Stimulated activated CD4-positive, alpha-beta T cell treated with anti-CD3 and anti-CD28 coated beads, Interleukin-15, amount 100 ng/mL, for 24 hours (primary cell): ENCODE measurements around the gene HIRA.

ENCODE experiments used
- DNase-seq: peaks from one replicate; pipeline ENCODE4 v3.0.0-alpha.2; 2020

The HIRA gene

DNA sequence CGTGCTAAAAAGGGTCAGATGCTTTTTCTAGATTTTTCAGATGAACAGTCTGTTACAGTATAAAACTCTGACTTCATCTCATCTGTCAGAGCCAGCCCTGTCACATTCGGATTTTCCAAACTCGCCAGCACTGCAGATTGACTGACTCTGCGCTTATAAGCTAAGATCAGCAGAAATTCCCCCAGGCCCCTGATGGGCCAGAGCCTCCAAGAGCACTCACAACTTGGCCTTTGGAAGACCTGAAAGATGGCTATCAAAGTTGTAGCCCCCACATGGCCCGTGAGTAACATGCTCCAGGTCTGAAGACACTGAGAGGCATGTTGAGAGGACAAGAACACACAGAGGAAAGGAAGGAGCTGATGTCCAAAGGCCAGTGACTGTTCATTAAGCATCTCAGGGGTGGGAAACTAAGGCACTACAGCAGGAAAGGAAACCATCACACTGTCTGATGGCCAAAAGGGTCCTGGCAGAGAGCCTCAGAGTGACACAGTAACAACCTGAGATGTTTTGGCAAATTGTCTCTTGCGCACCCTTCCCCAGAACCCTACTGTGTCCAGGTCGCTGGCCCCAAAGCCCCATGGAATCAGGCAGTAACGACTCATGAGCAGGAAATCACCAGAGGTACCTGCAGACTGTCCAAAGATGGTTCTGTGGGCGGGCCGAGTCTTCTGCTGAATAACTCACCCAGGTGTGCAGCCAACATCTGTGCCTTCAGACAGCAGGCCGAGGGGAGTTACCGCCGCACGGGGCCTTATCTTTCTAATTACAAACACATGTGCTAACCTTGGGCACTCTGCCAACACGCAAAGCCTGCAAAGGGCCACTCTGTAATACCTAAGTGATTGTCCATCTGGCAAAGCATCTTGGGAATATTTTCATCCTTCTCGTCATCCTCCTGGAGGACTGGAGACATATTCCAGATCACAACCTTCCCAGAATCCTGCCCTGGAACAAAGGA, 23.6 kb downstream of the HIRA start:
- DNase-seq = no peak

DNA sequence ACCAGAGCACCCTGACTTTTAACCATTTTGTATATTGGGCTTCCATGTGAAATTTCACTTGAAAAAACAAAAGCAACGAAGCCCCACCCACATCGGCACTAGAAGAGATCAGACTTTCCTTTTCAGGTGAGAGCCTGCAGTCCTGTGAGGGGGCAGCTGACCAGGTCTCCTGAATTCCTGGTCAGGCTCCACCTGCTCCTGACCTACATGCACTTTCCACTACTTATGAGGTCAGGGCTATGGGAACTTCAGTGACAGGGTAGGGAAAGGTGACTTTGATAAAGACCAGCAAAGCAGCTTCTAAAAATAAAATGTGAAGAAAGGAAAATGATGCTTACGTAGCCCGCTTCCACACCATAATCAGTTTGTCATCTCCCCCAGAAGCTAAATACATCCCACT, 24.7 kb downstream of the HIRA start:
- no peak for DNase-seq

DNA sequence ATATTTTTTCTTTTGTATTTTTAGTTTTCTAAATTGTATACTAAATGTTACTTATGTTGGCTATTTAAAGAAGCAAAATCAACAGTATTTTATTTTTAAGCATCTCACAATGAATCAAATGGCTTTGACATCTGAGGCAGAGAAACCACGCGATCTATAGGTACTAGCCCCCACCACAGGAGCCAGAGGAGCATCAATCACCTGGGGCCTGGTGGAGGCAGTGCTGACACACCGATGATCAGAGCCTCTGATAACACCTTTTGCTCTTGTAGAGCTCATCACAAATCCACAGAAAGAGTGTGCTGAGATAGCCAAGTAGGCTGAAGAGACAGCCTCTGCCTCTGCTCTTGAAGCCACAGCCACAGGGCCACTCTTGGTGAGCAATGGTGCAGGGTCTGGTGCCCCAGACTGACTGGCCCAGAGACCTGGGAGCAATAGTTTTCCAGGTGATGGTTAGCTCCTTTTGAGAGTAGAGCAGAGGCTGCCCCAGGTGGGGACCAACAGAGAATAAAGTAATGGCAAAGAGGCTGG, 25.2 kb downstream of the HIRA start:
- DNase-seq = no peak

DNA sequence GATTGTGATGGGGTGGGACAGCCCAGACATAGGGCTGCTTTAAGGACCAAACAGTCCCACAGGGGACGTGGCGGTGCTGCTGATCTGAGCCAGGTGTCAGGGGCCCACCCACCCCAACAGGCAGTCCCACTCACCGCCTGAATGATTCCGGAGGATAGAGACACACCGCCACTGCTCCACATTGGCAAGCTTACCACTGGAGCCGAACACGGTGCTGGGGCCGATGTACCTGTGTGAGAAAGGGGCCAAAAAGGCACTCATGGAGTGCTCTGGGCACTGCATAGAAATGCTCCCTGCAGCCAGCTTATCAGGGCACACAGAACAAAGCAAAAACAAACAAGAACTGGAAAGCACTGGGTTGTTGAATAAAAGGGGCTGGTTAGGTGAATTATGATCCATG, 25.9 kb downstream of the HIRA start:
- no peak for DNase-seq

DNA sequence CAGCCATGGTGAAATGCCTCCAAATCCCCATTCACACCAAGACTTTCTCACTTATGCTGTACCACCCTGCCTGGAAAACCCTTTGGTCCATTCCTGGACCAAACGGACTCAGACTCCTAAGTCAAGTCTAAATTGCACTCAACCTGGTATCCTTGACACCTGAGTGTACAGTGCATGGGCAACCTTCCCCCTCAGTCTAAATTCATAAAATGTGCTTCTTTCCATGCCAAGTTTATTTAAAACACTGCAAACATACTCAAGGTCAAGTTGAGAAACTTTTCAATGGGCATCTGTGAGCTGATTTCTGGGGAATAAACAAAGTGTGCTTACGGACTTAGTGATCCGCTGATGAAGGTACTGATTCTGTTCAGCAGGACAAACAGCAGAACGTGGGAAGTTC, 26.4 kb downstream of the HIRA start:
- DNase-seq = no peak

DNA sequence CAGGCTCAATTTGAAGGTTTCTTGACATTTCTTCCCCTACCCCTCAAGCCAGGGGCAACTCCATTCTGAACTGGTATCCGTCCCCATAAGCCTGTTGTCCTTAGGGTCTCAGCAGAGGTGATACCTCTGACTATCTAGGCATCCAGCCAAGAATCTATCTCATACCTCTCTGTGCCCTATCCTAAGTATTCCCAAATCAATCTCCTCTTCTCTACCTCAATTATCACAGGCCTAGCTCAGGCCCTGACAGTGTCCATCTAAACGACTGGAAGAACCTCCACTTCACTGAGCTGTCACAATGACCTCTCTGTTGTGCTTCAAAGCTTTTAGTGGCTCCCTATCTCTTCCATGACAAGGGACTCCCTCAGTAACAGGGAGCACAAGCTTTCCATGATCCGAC, 26.9 kb downstream of the HIRA start:
- DNase-seq = no peak

DNA sequence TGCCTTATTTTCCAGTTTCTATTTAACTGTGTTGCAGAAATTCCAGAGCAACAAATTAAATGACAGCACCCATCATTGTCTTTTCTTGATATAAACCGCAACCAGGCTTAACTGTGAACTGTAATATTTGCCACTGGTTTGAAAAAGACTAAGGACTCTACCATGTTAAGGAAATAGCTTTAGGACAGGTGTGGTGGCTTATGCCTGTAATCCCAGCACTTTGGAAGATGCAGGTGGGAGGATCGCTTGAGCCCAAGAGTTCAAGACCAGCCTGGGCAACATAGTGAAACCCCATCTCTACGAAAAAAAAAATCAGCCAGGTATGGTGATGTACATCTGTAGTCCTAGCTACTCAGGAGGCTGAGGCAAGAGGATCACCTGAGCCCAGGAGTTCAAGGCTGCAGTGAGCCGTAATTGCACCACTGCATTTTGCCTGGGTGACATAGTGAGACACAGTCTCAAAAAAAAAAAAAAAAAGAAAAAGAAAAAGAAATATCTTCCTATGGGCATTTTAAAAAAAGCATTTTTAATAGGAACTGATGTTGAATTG, 28.8 kb downstream of the HIRA start:
- DNase-seq = no peak

DNA sequence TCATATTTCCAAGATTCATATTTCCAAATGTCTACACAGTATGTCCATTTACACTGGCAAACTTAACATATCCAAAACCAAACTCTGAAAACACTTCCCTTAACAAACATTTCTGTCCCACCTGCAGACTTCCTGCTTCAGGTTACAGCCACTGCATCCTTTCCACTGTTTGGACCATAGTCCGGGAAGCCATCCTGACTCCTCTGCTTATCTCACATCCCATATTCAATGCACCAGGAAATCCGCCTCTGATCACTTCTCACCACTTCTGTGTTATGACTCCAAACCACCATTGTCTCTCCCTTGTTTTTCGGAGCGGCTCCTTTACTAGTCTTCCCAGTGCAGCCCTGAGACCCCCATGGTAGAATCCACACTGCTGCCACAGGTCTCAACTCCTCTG, 30.1 kb downstream of the HIRA start:
- no peak for DNase-seq

DNA sequence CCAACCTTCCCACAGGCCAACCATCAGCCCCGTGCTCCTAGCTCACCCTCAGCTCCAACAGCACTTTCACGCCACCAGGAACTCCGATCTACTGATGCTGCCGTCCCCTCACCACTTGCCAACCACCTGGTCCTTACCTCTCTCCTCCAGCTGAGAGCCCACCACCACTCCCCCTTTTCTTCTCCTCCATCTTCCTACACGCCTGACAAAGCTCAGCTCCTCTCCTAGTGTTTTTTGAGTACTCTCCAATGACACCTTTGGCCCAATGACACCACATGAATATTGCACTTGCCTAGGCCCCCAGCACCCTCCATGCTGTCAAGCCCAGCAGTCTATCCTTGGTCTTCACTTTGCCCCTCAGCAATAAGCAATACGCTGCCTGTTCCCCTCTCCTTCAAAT, 30.7 kb downstream of the HIRA start:
- no peak for DNase-seq

DNA sequence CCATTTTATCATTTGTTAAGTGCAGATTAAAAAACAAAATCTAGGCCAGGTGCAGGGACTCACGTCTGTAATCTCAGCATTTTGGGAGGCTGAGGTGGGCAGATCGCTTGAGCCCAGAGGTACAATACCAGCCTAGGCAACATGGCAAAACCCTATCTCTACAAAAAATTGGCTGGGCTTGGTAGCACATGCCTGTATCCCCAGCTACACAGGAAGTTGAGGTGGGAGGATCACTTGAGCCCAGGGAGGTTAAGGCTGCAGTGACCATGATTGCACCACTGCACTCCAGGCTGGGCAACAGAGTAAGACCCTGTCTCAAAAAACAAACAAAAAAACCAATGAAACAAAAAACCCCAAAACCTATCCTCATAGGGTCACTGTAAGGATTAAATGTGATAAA, 32.9 kb downstream of the HIRA start:
- no peak for DNase-seq

DNA sequence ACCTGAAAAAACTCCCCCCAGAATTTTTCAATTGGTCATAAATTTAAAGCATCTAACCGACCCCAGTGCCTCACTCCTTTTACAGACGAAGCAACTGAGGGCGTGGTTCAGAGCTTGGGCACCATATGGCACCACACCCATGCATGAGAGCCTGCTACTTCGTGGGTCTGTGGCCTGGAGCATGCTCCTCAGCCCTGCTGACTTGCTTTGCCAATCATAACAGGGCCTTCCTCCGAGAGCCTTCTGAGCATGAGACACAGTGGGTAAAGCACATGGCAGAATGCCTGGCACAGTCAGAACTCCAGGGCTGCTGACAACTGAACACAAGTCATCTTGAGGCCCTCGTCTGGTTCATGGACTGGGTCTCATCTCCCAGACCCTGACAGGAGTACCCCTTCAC, 33.3 kb downstream of the HIRA start:
- no peak for DNase-seq

DNA sequence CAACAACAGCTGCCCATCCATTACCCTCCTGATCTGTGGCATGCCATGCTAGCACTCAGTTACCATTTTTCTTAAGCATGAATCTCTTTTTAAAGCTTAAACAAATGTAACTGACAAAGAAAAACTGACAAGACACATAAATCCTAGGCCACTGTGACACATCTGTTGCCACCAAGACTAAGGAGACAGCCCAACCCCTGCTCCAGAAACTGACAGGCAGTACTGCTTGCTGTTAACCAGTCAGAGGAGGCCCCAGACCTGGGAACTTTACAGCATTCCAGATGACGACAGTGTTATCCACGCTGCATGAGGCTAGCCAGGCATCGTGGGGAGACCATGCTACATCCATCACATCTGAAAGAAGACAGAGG, 33.8 kb downstream of the HIRA start:
- no peak for DNase-seq

DNA sequence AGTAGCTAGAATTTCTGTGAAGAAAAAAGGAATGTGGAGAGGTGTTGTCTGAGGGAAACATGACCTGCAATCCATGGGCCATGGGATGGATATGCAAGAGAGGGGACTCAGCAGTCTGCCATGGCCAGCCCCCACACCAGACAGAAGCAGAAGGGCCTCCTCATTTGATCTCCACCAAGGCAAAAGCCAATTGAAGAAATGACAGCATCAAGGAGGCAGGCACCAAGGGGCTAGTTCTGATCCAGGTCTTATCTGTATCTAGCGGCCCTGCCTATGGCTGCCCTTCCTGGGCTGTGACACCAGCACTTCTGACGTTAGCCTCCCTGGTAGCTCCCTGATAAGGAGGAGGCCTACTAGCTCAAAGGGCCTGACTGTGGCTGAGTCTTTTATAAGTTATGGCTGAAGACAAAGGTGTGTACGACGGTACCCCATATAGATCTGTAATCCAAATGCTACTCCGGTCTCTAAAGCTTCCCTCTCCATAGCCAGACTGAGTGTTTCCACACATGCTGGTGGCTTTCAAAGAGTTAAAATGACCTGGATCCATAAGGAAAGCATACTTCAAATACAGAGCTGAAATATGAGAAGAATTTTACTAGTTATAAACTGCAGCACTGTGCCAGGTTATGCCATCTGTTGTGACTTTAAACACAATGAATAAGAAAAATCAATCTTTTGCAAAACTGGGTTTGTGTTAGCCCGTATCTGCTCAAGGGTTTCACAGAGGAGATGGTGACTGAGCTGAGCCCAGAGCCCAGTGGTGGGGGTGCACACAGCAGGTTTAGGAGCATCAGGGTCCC, 34.4 kb downstream of the HIRA start:
- no peak for DNase-seq

DNA sequence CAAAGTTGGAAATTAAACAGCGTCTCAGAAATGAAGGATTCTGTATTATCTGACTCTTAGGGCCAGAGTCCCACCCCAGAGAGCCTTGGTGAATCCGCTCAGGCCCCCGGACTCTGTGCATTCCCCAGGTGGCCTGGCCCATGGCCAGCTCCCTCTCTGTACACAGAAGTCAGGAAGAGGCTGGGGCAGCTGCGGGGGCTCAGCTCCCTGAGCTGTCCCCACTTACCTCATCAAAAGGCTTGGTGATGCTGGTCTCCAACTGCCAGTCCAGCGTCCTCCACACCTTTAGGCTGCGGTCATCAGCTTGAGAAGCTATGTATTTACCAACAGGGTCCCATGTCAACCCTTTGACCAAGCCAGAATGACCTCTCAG, 35.0 kb downstream of the HIRA start:
- no peak for DNase-seq

DNA sequence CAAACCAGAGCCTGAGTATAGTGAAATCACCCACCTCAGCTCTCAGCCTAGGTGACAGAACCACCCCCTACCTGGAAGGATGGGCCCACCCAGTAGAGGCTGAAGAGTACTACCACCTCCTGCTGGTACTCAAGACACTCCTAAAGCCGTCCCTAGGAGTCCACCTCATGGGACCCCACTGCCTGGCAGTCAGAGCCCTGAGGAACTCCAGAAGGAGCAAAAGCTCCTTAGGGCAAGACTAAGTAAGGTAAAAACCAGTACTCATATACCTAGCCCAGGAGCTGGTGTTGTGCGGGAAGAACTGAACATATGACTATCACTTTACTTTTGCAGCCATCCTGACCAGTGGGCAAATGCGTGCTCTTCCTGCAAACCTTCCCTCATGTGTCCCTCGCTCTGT, 36.3 kb downstream of the HIRA start:
- no peak for DNase-seq

DNA sequence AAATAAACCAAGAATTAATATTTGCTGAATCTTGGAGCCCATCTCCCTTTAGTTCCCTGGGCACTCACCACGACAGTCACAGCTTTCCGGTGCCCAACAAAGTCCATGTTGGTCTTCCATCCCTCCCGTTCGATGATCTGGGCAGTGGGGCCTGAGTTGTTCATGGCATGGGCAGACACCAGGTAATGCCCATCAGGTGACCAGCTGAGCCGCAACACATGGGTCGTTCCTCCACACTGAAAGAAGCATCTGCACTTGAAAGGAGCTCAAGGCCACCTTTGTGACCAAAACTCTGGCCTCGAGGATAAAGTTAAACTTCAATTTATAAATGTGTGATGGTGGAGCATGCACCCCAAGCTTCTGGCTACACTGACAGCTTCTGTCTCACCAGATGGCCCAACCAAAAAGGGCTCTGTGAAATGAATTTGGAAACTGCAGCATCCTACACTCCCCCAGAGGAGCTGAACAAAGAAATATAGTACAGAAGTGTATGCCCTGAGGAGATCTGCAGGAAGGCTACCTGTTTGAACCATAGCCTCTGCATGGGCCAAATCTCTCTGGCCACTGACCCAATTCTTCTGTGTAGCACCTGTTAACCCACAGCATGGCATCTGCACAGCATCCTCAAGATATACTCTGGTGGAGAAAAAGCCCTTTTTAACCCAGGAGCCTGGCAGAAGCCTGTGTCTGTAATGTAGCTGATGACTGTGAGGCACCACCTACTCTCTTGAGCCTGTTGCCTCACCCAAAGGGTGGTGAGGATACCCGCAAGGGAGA, 37.1 kb downstream of the HIRA start:
- no peak for DNase-seq

DNA sequence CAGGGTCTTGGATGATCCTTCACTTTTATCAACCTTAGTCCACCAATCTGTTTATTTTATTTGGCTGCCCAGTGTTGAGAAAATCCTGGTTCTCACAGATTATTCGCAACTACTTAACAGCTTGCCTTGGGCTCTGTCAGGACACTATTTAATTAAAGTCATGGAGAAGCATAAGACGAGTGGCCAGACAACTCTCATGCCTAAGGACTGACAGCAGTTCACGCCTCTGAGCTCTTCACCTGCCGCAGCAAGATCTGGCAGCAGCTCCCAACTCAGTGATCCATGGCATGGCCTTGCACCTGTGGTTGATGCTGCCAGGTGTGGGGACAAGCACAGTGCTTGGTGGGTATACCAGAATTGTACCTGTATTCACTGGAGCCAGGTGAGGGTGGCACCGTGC, 37.8 kb downstream of the HIRA start:
- no peak for DNase-seq

DNA sequence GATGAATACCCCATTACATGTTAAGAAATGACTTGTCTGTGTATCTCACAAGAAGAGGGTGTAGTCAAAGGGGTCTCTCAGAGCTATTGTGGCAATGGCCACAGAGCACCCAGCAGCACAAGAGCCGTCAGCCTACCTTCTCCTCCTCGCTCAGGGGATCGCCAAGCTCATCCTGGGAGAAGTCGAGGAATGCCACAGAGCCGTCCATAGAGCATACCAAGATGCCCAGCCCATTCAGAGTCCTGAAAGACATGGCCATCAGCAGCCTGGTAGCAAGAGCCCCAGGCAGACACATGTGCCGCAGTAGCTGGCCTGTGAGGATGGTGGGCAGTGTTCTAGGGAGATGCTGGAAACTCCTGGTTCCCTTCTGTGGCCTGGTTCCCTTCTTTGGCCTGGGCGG, 44.0 kb downstream of the HIRA start:
- DNase-seq = no peak

DNA sequence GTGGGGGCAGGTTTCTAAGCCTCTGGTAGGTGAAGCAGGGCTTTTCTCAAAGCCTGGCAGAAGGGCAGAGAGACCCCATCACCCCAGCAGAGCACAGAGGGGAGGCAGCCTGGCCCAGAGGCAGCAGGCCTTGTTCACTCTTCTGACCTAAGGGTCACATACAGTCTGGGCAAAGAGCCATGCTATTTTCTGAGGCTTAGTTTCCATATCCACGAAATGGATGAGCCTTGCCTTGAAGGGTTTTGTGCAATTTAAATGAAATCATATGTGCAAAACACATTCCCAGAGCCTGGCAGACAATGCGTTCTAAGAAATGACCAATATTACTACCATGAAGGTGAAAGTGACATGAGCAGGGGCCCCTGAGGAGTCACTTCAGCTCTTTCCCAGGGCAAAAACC, 44.5 kb downstream of the HIRA start:
- DNase-seq = no peak

DNA sequence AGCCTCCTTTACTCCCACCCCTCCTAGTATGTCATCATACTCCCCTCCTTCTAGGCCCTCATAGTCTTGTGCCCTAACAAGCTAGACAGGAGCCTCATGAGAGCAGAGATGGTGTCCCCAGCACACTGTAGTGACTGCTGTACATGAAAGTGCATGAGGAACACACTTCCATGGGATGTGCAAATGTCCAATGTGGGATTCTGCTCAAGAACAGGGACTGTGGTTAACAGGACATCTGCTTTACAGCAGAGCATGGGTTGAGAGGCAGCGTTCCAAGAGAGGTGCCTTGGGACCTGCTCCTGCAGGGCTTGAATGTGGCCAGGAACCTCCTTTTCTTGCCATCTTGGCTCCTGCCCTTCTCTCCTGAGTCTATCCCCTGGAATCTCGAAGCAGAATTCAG, 45.3 kb downstream of the HIRA start:
- no peak for DNase-seq

DNA sequence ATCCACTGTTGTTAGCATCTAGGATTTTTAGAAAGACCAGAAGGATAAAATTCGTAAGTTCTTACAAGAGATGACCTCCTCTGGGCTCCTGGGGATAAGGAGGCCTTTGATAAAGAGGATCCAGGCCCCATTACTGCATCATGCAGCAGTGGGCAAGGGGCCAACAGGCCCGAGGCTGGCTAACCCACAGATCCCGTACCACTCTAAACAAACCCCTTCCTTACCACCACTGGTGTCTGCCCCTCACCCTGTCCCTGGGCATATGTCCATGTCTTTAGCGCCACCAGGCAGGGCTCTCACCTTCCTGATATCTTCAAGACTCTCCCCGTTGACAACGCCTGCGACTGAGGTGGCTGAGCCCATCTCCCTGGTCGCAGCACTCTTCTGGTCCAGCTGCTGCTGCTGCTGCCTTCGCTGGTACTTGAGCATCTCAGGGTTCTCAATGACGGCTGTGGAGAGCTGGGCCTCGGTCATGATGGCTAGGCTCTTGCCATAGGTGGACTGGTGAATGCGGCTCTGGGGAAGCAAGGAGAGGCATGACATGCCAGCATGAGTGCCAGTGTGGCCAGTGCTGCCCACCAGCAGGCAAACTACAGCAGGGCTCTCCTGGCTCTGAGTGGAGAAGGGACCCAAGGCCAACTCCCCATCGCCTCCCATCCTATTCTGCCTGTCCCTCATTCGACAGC, 46.2 kb downstream of the HIRA start:
- no peak for DNase-seq

DNA sequence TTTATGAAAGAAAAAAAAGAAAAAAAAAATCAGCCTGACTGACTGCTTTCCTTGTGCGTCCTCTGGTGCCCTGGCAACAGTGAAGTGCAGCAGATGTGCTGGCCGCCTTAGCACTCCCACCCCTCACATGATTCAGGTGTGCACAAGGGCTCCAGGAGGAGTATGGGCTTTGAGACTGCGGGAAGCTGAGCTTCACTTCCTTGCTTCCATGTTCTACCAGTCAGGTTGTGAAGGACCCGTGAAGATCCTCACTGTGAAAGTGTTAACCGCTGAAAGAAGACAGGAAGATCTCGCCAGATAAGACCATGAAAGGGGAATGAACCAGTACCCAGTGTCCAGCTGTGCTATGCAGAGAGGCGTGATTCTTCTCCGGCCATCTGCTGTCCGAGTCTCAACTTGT, 48.2 kb downstream of the HIRA start:
- no peak for DNase-seq
